NCI-H2227 treated with DMSO at 0.1 percent for 48 hours (cell line): Measurements from ENCODE around the gene GPR78.

Experiments
- DNase-seq: peaks from one replicate; lab custom pipeline; 2025; lab: John Stamatoyannopoulos, UW

The GPR78 gene

GRCh38 chr4:8600266-8600665, 20.1 kb downstream of the GPR78 start:
- no peak for DNase-seq

DNA sequence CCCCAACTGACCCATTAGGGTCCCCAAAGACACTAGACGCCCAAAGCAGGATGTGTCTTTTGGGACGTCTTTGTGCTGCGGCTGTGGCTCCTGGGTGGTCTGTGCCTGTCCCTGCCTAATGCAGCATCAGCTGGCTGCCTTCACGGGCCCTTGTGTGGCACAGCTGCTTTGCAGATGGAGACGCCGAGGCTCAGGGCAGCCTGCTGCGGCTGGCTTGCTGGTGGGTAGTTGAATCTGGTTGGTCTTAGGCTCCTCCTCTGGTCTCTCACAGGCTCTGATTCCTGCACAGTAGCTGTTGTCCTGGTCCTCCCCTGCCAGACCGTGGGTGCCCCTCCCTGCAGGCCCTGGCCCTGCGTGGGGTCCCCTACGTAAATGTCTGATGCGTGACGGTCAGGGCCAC, 20.5 kb downstream of the GPR78 start:
- DNase-seq: no peak

GRCh38 chr4:8601086-8601485, 20.9 kb downstream of the GPR78 start:
- no peak for DNase-seq

- DNase-seq: no peak
Observed at GRCh38 chr4:8601556-8601955, 21.4 kb downstream of the GPR78 start.

GRCh38 chr4:8602686-8603430, 22.7 kb downstream of the GPR78 start:
- no peak for DNase-seq

DNA sequence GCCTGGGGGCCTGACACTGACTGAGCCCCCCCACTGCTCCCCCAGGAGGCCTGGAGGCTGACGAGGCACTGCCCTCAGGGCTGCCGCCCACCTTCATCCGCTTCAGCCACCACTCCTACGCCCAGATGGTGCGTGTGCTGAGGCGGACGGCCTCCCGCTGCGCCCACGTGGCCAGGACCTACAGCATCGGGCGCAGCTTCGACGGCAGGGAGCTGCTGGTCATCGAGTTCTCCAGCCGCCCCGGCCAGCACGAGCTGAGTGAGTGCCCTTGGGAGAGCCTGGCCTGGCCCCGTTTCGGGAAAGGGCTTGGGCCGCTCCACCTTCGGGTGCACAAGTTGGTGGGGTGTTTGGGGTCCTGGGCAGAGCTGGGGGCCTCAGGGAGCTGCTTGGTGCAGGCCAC, 23.7 kb downstream of the GPR78 start:
- DNase-seq: no peak

DNA sequence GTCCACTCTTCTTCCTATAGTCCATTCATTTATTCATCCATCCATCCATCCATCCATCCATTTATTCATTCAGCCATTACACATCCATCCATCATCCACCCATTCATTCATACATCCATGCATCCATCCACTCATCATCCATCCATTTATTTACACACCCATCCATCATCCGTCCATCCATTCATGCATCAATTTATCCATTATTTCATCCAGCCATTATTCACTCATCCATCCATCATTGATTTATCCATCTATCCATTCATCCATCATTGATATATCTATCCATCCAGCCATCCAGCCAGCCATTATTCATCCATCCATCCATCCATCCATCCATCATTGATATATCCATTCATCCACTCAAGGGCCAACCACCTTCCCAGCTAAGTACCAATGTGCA, 25.1 kb downstream of the GPR78 start:
- DNase-seq: no peak

DNA sequence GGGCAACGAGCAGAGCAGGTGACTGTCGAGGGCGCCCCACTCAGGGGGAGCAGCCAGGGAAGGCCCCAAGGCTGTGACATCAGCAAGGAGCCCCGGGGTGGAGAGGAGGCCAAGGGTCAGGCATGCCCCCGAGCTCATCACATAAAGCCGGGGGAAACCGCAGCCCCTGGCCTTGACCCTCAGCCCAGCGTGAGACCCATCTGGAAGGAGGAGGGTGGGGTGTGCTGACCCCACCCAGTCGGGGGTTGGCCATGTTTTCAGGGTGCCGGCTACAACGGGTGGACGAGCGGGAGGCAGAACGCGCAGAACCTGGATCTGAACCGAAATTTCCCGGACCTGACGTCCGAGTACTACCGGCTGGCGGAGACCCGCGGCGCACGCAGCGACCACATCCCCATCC, 26.3 kb downstream of the GPR78 start:
- DNase-seq: no peak

DNA sequence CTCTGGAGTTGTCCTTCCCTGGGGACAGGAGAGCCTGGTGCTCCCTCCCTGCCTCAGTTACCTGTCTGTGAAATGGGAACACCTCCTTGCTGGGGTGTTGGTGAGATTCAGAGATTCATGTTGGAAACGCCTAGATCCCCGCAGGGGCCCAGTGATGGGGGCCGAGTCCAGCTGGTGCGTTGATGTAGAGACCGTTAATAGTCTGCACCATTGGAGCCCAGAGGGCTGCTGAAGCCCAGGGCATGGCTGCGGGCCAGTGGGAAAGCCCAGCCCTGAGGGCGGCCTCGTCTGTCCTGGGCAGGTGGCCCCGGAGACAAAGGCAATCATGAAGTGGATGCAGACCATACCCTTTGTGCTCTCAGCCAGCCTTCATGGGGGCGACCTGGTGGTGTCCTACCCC, 26.8 kb downstream of the GPR78 start:
- no peak for DNase-seq

DNA sequence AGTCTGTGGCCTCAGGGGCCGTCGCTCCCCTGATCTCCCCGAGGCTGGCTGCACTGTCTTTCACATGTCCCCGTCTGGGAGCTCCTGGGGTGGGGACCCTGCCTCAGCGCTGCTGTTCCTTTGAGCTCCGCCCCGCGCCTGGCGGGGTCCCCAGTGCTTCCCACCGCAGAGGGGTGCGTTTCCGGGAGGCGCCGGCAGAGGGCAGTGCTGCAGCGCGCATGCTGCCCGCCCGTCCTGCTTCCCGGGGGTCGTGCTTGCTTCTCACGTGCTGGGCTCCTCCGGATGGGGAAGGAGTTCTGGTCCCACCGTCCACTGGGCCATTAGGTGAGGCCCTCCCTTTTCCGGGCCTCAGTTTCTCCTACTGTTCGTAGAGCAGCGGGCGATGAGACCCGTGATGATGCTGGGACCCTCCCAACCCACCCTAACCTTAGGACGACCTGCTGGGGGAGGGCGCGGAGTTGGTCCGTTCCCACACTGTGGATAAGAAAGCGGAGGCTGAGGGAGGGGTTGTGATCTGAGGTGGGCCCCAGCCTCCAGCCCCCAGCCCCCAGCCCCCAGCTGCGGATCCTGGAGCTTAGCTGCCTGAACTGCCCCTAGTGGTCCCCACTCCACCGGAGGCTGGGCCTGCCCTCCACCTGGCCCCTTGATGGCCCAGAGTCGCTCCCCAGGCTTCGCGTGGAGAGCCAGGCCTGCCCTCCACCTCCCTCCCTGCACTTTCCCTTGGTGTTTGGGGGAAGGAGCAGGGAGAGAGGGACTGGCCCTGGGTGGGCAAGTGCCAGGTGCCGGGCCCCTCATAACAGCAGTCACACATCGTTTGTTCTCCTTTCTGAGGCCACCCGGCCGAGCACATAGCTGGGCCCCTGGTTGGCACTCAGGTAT, 27.6 kb downstream of the GPR78 start:
- DNase-seq: peak; percentile 2

DNA sequence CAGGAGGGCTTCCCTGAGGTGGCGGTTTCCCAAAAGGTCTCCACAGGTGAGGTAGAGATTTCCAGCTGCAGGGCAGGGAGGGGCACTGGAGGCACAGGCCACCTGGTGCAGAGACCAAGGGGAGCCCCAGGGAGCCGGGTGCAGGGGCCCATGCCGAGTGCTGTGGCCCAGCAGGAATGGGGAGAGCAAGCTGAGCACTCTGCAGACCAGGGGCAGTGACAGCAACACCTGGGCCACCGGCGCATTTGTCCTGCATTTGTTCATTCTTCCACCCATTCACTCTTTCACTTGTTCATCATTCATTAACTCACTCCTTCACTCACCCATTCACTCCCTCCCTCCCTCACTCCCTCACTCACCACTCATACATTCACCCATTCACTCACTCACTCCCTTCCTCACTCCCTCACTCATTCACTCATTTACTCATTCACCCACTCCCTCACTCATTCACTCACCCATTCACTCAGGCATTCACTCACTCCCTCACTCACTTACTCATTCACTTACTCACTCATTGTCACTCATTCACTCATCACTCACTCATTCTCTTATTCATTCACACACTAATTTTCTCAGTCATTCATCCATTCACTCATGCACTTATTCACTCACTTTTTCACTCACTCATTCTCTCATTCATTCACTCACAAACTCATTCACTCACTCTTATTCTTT, 28.7 kb downstream of the GPR78 start:
- DNase-seq: no peak

GRCh38 chr4:8609406-8609805, 29.2 kb downstream of the GPR78 start:
- no peak for DNase-seq

GRCh38 chr4:8609824-8610350, 29.7 kb downstream of the GPR78 start:
- no peak for DNase-seq

DNA sequence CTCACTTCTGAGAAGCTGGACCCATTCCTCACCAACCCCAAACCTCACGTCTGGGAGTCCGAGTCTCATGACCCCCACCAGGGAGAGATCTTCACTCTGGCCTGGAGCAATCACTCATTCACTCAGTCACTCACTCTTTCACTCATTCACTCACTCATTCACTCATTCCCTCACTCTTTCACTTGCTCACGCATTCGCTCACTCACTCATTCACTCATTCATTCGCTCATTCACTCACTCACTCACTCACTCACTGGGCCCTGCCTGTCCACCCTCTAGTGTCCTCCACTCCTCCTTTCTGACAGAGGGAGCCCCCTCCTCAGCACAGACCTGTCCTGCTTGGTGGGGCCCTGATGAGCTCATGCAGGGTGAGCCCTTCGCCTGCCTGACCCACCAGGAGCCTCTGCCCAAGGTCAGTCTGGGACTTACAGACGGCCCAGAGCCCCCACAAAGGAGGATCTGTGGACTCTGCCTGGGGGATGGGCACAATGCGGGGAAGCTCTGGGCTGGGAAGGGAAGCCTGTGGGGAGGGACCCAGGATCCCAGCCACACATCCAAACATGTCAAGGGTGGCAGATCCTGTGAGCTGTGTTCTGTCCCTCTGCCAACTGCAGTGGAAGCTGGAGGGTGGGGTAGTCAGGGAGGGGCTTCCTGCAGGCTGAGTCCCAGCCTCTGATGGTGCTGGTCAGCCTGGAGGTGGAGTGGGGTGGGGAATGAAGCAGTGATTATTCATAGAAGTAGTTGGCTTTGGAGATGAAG, 30.8 kb downstream of the GPR78 start:
- DNase-seq: no peak

- DNase-seq: no peak
Observed at GRCh38 chr4:8612646-8613045, 32.5 kb downstream of the GPR78 start.

DNA sequence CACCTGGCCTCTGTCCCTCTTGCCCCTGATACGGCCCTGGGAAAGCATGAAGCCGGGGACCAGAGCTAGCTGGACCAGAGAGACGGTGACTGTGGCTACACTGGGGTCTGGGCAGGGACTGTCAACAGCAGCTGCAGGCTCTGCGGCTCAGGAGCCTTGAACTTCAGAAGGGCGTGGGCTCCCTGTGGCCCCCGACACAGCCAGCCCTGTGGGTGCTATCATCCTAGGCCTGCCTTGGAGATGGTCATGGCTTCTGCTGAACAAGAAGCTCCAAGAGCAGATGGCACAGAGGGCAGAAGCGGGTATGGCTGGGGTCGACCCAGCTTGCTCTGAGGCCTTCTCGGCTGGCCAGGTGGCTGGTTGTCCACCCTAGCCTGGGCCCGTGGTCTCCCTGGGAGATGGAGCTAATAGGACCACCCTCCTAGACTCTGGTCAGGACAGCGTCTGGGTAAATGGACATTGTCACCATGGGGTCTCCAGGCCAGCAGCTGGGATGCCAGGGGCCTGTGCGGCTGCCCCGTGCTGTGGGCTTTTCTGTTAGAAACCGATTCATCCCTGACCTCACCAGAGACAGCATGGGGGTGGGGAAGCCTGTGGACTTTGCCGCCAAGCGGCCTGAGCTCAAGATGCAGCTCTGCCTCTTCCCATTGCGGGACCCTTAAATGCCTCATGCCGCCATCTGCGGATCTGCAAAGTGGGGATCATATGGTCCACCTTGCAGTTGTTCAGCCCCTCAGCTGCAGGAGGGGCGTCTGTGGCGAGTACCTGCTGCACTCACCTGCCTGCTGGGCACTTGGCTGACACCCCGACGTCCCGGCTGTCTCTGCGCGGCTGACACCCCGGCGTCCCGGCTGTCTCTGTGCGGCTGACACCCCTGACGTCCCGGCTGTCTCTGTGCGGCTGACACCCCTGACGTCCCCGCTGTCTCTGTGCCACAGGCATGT, 33.5 kb downstream of the GPR78 start:
- DNase-seq: no peak

GRCh38 chr4:8614365-8615193, 34.4 kb downstream of the GPR78 start:
- no peak for DNase-seq

- DNase-seq: no peak
Observed at GRCh38 chr4:8615366-8615765, 35.2 kb downstream of the GPR78 start.

DNA sequence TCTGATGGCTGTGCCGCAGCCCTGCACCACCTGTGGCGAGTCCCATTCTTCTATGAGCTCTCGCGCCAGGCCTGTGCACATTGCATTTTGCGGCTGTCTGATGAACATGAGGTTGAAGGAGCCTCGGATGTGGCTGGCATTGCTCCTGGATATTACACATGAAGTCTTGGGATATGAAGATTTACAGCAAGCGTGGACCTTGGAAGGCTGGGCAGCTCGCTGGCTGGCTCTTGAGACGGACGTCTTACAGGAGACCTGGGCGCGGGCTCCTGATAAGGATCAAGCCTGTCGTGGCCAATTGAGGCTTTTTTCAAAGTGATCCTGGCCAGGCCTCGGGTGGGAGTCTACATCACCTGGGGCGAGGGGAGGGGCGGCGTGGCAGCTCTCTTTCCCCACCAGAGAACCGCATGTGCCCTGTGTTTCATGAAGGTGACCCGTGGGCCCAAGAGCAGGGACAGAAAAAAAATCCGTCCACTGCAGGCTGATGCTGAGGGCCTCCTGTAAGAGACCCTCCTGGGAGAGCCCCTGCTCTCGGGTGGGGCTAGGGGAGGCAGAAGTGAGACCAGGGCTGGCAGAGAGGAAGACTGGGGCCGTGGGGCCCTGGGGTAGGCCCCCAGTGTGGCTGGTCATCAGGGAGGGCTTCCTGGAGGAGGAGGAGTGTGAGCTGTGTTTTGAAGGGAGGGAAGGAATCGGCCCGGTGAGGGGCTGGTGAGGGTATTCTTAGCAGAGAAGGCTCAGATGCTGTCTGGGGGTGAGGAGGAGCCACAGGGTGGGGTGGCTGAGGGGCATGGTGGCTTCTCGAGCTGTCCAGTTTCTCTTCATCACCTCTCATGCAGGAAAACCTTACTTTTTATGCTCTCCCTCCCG, 36.0 kb downstream of the GPR78 start:
- DNase-seq: no peak
